ENCODE results near the gene ADGRV1. TPM values are rescaled to one million over a fixed set of nuclear protein-coding genes. Genes with fewer than 3 reads are reported as not detected.

ADGRV1 gene
- polyA plus RNA-seq, 1 of the 3 experiments (the other 2 are of a cell fraction), result 0.23 TPM

GRCh38 chr5:90809311-90810056 lies 250.9 kb downstream of the ADGRV1 start:
- H3K4me1 ChIP-seq (ENCODE audit: control insufficient read depth in 1 of 2, insufficient read depth in 2 of 2, low read depth in 1 of 2, low read length in 1 of 2), result peaks cover 0 to 5% of the 10 kb centered on the region in 2 experiments; a peak in 2 of 4 replicates
- no peaks in the 10 kb centered on the region for H4K20me1 ChIP-seq (ENCODE audit: insufficient read depth)
- ChIA-PET POLR2A (no interaction called here), CTCF (interaction anchor here (0.8 to 2.2 kb wide), 4 partner anchors 7 to 574 kb away, joined by 3 to 9 read pairs (median 4); partner anchors contain the start of gene ARRDC3)
- no peaks in the 10 kb centered on the region for H3K9me3 ChIP-seq
- no peak overlapping the region for H3K4me3 ChIP-seq (ENCODE audit: low read depth in 2 of 2, low read length in 1 of 2)
- 41% methylated on average over 4 of the region's 4 CpGs for WGBS (ENCODE audit: low lambda C conversion rate)
- no peaks in the 10 kb centered on the region for H3K36me3 ChIP-seq (replicated peaks in 1 of 2; ENCODE audit: control insufficient read depth in 1 of 2, insufficient read depth in 2 of 2, low read length in 1 of 2)
- H3K27ac ChIP-seq (ENCODE audit: low read depth in 2 of 2, low read length in 1 of 2), result peak overlapping the region in 1 of 2 experiments; percentile 76; a peak in 2 of 4 replicates
- no peak overlapping the region for H2AFZ ChIP-seq (ENCODE audit: low read depth)
- H3F3A ChIP-seq (replicated peaks; ENCODE audit: insufficient read depth), result no peaks in the 10 kb centered on the region
- H3K4me2 ChIP-seq, result no peak overlapping the region
- H3K27me3 ChIP-seq (ENCODE audit: insufficient read depth), result no peaks in the 10 kb centered on the region
- no peaks in the 10 kb centered on the region for H3K9me2 ChIP-seq
- H3K9ac ChIP-seq, result no peak overlapping the region
- no peak for TF ChIP-seq MEF2A (IDR thresholded peaks at IDR 0.05; ENCODE audit: borderline replicate concordance, low read depth)
- TF ChIP-seq USF2 (IDR thresholded peaks at IDR 0.05; ENCODE audit: borderline replicate concordance, low read depth, low read length), result no peak
- peak; percentile 66 for TF ChIP-seq RFX5 (IDR thresholded peaks at IDR 0.05; ENCODE audit: low read length)
- TF ChIP-seq NFIC (IDR thresholded peaks at IDR 0.05; ENCODE audit: borderline replicate concordance), result no peak
- peak; percentile 26; the same call in 1 of the 2 replicates for TF ChIP-seq GATA2 (CRISPR knock-in tag; IDR thresholded peaks at IDR 0.05)
- no peak for TF ChIP-seq ELF1 (IDR thresholded peaks at IDR 0.05)
- peak in 1 of 2 experiments; percentile 32; a peak in 1 of 4 replicates for TF ChIP-seq EP300 (IDR thresholded peaks at IDR 0.05; ENCODE audit: borderline replicate concordance in 1 of 2, low read depth in 1 of 2, low read length in 1 of 2)
- no peak for TF ChIP-seq TAF1 (IDR thresholded peaks at IDR 0.05; ENCODE audit: borderline replicate concordance, low read depth, low read length)
- peak; percentile 38 for DNase-seq
- H3K79me2 ChIP-seq (ENCODE audit: insufficient read depth), result no peaks in the 10 kb centered on the region

- CTCF ChIA-PET, result interaction anchor here (1.0 to 2.2 kb wide), 3 partner anchors 8 to 573 kb away, joined by 3 to 9 read pairs (median 4); partner anchors contain the start of gene ARRDC3
Observed at GRCh38 chr5:90810211-90810610, 251.6 kb downstream of the ADGRV1 start.

More at GRCh38 chr5:90810211-90810610, 251.6 kb downstream of the ADGRV1 start:
- H3K4me3 ChIP-seq (ENCODE audit: low read depth in 2 of 2, low read length in 1 of 2), result no peak overlapping the region
- no peaks in the 10 kb centered on the region for H3K79me2 ChIP-seq (ENCODE audit: insufficient read depth)
- H3K9me2 ChIP-seq, result no peaks in the 10 kb centered on the region
- no peaks in the 10 kb centered on the region for H3K9me3 ChIP-seq
- H3K27me3 ChIP-seq (ENCODE audit: insufficient read depth), result no peaks in the 10 kb centered on the region
- TF ChIP-seq MXI1 (IDR thresholded peaks at IDR 0.05; ENCODE audit: low read depth, low read length) (no peak), MEF2A (IDR thresholded peaks at IDR 0.05; ENCODE audit: borderline replicate concordance, low read depth) (no peak), NRF1 (IDR thresholded peaks at IDR 0.05; ENCODE audit: low read depth, low read length) (no peak), RCOR1 (IDR thresholded peaks at IDR 0.05; ENCODE audit: low read length) (no peak), RFX5 (IDR thresholded peaks at IDR 0.05; ENCODE audit: low read length) (no peak), TEAD4 (IDR thresholded peaks at IDR 0.05; ENCODE audit: borderline replicate concordance, insufficient read depth) (no peak), ELF1 (IDR thresholded peaks at IDR 0.05) (no peak), GABPA (IDR thresholded peaks at IDR 0.05; ENCODE audit: low read depth) (no peak), MAX (IDR thresholded peaks at IDR 0.05; ENCODE audit: low read depth) (no peak), JUND (IDR thresholded peaks at IDR 0.05) (no peak), EP300 (IDR thresholded peaks at IDR 0.05; ENCODE audit: borderline replicate concordance in 1 of 2, low read depth in 1 of 2, low read length in 1 of 2) (no peak), GATA2 (CRISPR knock-in tag; IDR thresholded peaks at IDR 0.05) (no peak)
- H3K9ac ChIP-seq, result no peak overlapping the region
- POLR2A ChIA-PET, result no interaction called here
- peak overlapping the region in 1 of 2 experiments; percentile 76; a peak in 1 of 4 replicates for H3K27ac ChIP-seq (ENCODE audit: low read depth in 2 of 2, low read length in 1 of 2)
- no peak overlapping the region for H2AFZ ChIP-seq (ENCODE audit: low read depth)
- no peaks in the 10 kb centered on the region for H4K20me1 ChIP-seq (ENCODE audit: insufficient read depth)
- no peaks in the 10 kb centered on the region for H3F3A ChIP-seq (replicated peaks; ENCODE audit: insufficient read depth)
- no peaks in the 10 kb centered on the region for H3K36me3 ChIP-seq (replicated peaks in 1 of 2; ENCODE audit: control insufficient read depth in 1 of 2, insufficient read depth in 2 of 2, low read length in 1 of 2)
- no peak for DNase-seq
- WGBS (ENCODE audit: low lambda C conversion rate), result 68% methylated on average over 4 of the region's 4 CpGs
- H3K4me1 ChIP-seq (ENCODE audit: control insufficient read depth in 1 of 2, insufficient read depth in 2 of 2, low read depth in 1 of 2, low read length in 1 of 2), result peaks cover 0 to 5% of the 10 kb centered on the region in 2 experiments; a peak in 2 of 4 replicates
- no peak overlapping the region for H3K4me2 ChIP-seq

Measured in SK-N-SH (cell line).